Neutrophil (primary cell): Measurements from ENCODE around the gene GLMP.

ENCODE experiments used
- H3K27ac ChIP-seq: fragments of 200-600 bp; sonication (generic); 2 replicates; pipeline ENCODE4 v1.5.1; 2016; ENCODE audit warnings: mild to moderate bottlenecking, moderate library complexity
- H3K27me3 ChIP-seq: fragments of 200-600 bp; sonication (generic); 2 replicates; pipeline ENCODE4 v1.6.0; 2016; ENCODE audit warnings: mild to moderate bottlenecking
- H3K36me3 ChIP-seq: fragments of 200-600 bp; sonication (generic); 2 replicates; pipeline ENCODE4 v1.5.1; 2017
- H3K4me1 ChIP-seq, 2 experiments: fragments of 200-600 bp in 1 of 2; sonication (generic) in 1 of 2; 1 replicate in 1 of 2; 2 replicates in 1 of 2; pipeline versions ENCODE4 v1.5.1 to v1.6.1; 2013 to 2016; ENCODE audit warnings: low read depth in 1 of 2, low read length in 1 of 2, mild to moderate bottlenecking in 1 of 2, moderate library complexity in 1 of 2; ENCODE audit not compliant: control insufficient read depth in 1 of 2, insufficient read depth in 1 of 2
- H3K4me3 ChIP-seq, 2 experiments: fragments of 200-600 bp in 1 of 2; sonication (generic) in 1 of 2; 1 replicate in 1 of 2; 2 replicates in 1 of 2; pipeline ENCODE4 v1.5.1; 2013 to 2016; ENCODE audit warnings: low read depth in 1 of 2, low read length in 1 of 2, mild to moderate bottlenecking in 1 of 2, moderate library complexity in 1 of 2
- H3K9me3 ChIP-seq: fragments of 200-600 bp; sonication (generic); 2 replicates; pipeline ENCODE4 v1.5.1; 2016
- CTCF ChIP-seq: fragments of 200-600 bp; sonication (generic); IDR thresholded peaks from 2 replicates; pipeline ENCODE4 v1.5.1; 2016; ENCODE audit warnings: antibody characterized with exemption

GLMP gene

GRCh38 chr1:156281693-156282478 lies 13.6 kb downstream of the GLMP start:
- H3K4me1 ChIP-seq: peaks cover 80 to 84% of the 10 kb centered on the region in 2 experiments
- no peak for TF ChIP-seq CTCF

DNA sequence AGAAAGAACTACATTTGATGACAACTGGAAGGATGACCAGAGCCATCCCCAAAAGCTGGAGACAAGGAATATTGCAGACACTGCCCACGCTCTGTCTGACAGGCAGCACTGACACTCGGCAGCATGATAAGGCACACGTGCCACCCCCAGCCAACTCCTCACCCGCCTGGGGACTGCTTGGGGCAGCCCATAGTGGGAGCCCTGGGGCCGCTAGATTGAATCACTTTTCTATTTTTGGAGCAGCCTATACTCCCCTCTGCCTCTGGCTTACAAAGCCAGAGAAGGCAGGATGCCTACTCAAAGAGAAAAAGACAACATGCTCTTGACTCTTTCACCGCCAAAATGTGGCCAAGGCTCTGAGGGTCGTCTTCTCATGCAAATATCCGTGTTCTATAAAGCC lies 14.2 kb downstream of the GLMP start:
- Histone ChIP-seq H3K4me1 (peaks cover 86 to 90% of the 10 kb centered on the region in 2 experiments), H3K36me3 (peaks cover 26% of the 10 kb centered on the region)
- no peak for TF ChIP-seq CTCF

More at GRCh38 chr1:156281693-156282478, 13.6 kb downstream of the GLMP start:
- Histone ChIP-seq H3K27ac (peak overlapping the region; percentile 94), H3K36me3 (peaks cover 30% of the 10 kb centered on the region), H3K27me3 (no peaks in the 10 kb centered on the region), H3K9me3 (no peaks in the 10 kb centered on the region), H3K4me3 (peak overlapping the region; percentile 90 to 92)

GRCh38 chr1:156279837-156280236 lies 15.6 kb downstream of the GLMP start:
- H3K36me3 ChIP-seq: peaks cover 23% of the 10 kb centered on the region
- TF ChIP-seq CTCF: no peak
- peaks cover 91 to 95% of the 10 kb centered on the region in 2 experiments for H3K4me1 ChIP-seq
- H3K27me3 ChIP-seq: no peaks in the 10 kb centered on the region
- H3K27ac ChIP-seq: peak overlapping the region; percentile 94
- no peaks in the 10 kb centered on the region for H3K9me3 ChIP-seq
- H3K4me3 ChIP-seq: no peak overlapping the region

More for the DNA sequence above, 14.2 kb downstream of the GLMP start:
- no peaks in the 10 kb centered on the region for H3K9me3 ChIP-seq
- H3K27ac ChIP-seq: peak overlapping the region; percentile 94
- peak overlapping the region; percentile 90 to 92 for H3K4me3 ChIP-seq
- H3K27me3 ChIP-seq: no peaks in the 10 kb centered on the region

DNA sequence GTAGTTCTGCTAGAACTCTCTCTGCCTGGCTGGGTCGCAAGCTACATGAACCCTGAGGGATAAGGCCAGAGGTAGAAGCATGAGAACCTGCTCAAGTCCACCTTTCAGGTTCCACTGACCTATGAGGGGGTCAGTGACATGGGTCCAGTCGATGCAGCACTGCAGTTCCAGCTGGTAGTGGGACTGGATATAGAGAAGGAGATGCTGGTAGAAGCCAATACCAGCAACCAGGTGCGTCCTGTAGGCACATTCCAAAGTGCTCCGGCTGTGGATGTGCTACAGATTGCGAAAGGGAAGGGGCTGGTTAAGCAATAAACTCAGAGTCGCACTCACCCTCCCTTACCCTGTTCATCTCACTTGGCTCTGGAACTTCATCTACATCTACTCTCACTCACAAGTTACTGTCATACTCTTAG lies 18.5 kb downstream of the GLMP start:
- Histone ChIP-seq H3K36me3 (peaks cover 52% of the 10 kb centered on the region), H3K4me1 (peaks cover 67 to 68% of the 10 kb centered on the region in 2 experiments), H3K9me3 (no peaks in the 10 kb centered on the region), H3K27me3 (no peaks in the 10 kb centered on the region), H3K27ac (peak overlapping the region; percentile 94), H3K4me3 (peak overlapping the region; percentile 25 to 50)
- TF ChIP-seq CTCF: no peak

- no peak for TF ChIP-seq CTCF
- Histone ChIP-seq H3K9me3 (no peaks in the 10 kb centered on the region), H3K36me3 (peaks cover 56% of the 10 kb centered on the region), H3K4me1 (peaks cover 63 to 64% of the 10 kb centered on the region in 2 experiments), H3K4me3 (peak overlapping the region; percentile 25 to 50), H3K27me3 (no peaks in the 10 kb centered on the region), H3K27ac (peak overlapping the region; percentile 94)
Measured at GRCh38 chr1:156276532-156276931, 18.9 kb downstream of the GLMP start.
